Thoracic aorta (tissue), 2 donors: ENCODE measurements around the gene PUS7. TPM values are rescaled to one million over a fixed set of nuclear protein-coding genes. Genes with fewer than 3 reads are reported as not detected.

Source experiments
- ATAC-seq: fragments of 150-250 bp; one replicate; pipeline ENCODE4 v1.8.0; 2017; ENCODE audit warnings: low read depth; ENCODE audit not compliant: insufficient number of reproducible peaks, low FRiP score
- DNase-seq: peaks from one replicate; pipeline ENCODE4 v3.0.0-alpha.2; 2020; ENCODE audit warnings: low spot score
- H3K27ac ChIP-seq, 2 donors: fragments of 200-600 bp; sonication (generic); 1 replicate in 1 of 2; 2 replicates in 1 of 2; pipeline ENCODE4 v1.5.1; 2016; ENCODE audit warnings: mild to moderate bottlenecking in 2 of 2, moderate library complexity in 2 of 2
- H3K27me3 ChIP-seq: fragments of 200-600 bp; sonication (generic); replicated peaks from 2 replicates; pipeline ENCODE4 v1.6.0; 2016; ENCODE audit warnings: mild to moderate bottlenecking; ENCODE audit not compliant: insufficient read depth
- H3K36me3 ChIP-seq: fragments of 200-600 bp; sonication (generic); one replicate; pipeline ENCODE4 v1.5.1; 2016
- H3K4me1 ChIP-seq, 2 donors: fragments of 200-600 bp; sonication (generic); 1 replicate in 1 of 2; 2 replicates in 1 of 2; pipeline versions ENCODE4 v1.5.1 to v1.6.0; 2016; ENCODE audit warnings: low read depth in 2 of 2, mild to moderate bottlenecking in 1 of 2; ENCODE audit not compliant: control insufficient read depth in 1 of 2
- H3K4me3 ChIP-seq: fragments of 200-600 bp; sonication (generic); 2 replicates; pipeline ENCODE4 v1.5.1; 2016; ENCODE audit warnings: mild to moderate bottlenecking
- H3K9me3 ChIP-seq: fragments of 200-600 bp; sonication (generic); 2 replicates; pipeline ENCODE4 v1.5.1; 2016
- total RNA-seq, 2 donors: library from RNA; depleted of rRNA; stranded (reverse); fragments of >200 nt; gene quantifications; one replicate each; pipeline versions ENCODE4 v1.1.0 to v1.2.3, GENCODE V29; 2016
- TF ChIP-seq, protein P1 (sequence below): fragments of 200-600 bp; sonication (generic); IDR thresholded peaks from one replicate; pipeline ENCODE4 v1.5.1; 2019; ENCODE audit warnings: antibody characterized with exemption

Gene PUS7
- total RNA-seq, 2 donors from 2014 or later: 4.1 to 20.6 TPM

DNA sequence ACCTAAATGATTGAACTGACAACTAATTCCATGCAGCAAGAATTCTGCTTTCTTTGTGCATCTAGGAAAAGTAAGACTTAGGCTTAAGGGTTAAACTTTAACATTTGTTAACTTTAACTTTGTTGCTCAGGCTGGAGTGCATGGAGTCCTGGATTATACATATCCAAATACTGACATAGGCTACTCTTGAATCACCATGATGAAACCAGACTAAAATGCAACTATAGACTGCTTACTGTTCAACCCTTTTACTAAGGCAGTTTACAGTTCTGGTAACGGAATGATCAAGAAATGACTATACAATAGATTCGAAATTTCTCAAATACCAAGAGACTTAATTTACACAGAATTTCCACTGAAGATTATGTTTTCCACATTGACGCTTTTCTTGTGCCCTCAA lies 52.0 kb downstream of the PUS7 start:
- DNase-seq (no peak), ATAC-seq (no peak)
- no peaks in the 10 kb centered on the region for H3K9me3 ChIP-seq
- no peaks in the 10 kb centered on the region for H3K4me1 ChIP-seq
- no peaks in the 10 kb centered on the region for H3K27me3 ChIP-seq
- no peak overlapping the region for H3K4me3 ChIP-seq
- TF ChIP-seq, protein P1, sequence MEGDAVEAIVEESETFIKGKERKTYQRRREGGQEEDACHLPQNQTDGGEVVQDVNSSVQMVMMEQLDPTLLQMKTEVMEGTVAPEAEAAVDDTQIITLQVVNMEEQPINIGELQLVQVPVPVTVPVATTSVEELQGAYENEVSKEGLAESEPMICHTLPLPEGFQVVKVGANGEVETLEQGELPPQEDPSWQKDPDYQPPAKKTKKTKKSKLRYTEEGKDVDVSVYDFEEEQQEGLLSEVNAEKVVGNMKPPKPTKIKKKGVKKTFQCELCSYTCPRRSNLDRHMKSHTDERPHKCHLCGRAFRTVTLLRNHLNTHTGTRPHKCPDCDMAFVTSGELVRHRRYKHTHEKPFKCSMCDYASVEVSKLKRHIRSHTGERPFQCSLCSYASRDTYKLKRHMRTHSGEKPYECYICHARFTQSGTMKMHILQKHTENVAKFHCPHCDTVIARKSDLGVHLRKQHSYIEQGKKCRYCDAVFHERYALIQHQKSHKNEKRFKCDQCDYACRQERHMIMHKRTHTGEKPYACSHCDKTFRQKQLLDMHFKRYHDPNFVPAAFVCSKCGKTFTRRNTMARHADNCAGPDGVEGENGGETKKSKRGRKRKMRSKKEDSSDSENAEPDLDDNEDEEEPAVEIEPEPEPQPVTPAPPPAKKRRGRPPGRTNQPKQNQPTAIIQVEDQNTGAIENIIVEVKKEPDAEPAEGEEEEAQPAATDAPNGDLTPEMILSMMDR: no peak
- no peak overlapping the region for H3K27ac ChIP-seq
- H3K36me3 ChIP-seq: no peaks in the 10 kb centered on the region

DNA sequence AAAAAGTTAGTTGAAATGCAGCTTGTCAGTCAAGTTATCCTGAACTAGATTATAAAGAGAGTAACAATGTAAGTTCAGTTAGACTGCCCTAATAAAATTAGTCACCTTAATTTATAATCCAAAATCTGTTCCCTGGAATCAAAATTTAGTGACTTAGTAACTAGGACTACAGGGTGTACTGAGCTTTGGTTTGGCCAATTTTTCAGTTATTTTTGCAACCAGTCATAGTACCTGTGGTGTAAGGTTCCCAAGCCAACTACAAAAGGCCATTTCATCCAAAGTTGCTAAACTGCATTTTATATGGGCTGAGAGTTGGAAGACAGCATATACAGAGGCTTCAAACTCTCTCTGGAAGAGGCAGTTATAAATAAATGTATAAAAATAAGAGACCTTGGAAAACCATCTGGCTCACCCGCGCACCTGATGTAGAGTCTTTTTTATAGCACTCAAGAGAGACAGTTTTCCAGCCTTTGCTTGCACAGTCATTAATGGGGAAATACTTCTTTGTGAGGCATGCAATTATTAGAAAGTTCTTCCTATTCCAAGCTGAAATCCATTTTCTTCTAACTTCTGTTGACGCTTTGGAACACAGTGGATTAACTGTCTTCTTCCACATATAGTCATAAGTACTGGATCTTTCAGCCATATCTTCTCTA lies 59.2 kb downstream of the PUS7 start:
- Histone ChIP-seq H3K27me3 (no peaks in the 10 kb centered on the region), H3K4me3 (no peak overlapping the region), H3K27ac (no peak overlapping the region), H3K9me3 (no peaks in the 10 kb centered on the region), H3K36me3 (peaks cover 4% of the 10 kb centered on the region), H3K4me1 (no peaks in the 10 kb centered on the region)
- no peak for ATAC-seq
- TF ChIP-seq, protein P1: no peak
- no peak for DNase-seq

GRCh38 chr7:105461518-105461917 lies 60.6 kb downstream of the PUS7 start:
- no peaks in the 10 kb centered on the region for H3K4me1 ChIP-seq
- H3K36me3 ChIP-seq: peaks cover 4% of the 10 kb centered on the region
- DNase-seq (no peak), ATAC-seq (no peak)
- no peaks in the 10 kb centered on the region for H3K9me3 ChIP-seq
- TF ChIP-seq, protein P1: no peak
- H3K27me3 ChIP-seq: no peaks in the 10 kb centered on the region
- no peak overlapping the region for H3K4me3 ChIP-seq
- no peak overlapping the region for H3K27ac ChIP-seq

DNA sequence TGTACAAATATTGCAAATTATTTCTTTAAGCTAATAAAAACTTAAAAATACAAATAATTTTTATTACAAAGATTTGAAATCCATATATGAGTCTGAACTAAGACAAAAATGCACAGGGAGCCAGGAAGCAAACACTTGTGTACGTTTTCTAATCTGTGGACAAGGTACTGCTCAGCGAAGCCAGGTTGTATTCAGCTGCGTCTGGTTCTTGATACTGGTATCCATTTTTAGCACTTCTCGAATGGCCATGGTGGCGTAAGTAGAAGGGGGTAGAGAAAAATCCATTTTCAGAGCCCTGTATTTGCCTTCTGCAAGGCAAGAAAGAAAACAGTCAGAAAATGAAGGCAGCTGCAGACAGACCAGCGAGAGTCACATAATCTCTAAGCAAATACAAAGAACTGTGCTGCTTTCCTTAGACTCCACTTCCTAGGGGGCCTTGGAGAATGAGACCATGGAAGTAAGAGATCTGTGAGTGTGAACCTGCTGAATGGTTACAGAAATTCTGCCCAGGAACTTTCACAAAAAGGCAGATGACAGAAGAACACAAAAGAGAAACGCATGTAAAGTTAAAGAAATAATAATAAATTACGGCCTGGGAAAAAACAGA lies 64.3 kb downstream of the PUS7 start:
- Histone ChIP-seq H3K4me3 (no peak overlapping the region), H3K27ac (no peak overlapping the region), H3K27me3 (no peaks in the 10 kb centered on the region), H3K36me3 (peaks cover 4% of the 10 kb centered on the region), H3K9me3 (no peaks in the 10 kb centered on the region), H3K4me1 (no peaks in the 10 kb centered on the region)
- TF ChIP-seq, protein P1: no peak
- ATAC-seq (no peak), DNase-seq (no peak)

DNA sequence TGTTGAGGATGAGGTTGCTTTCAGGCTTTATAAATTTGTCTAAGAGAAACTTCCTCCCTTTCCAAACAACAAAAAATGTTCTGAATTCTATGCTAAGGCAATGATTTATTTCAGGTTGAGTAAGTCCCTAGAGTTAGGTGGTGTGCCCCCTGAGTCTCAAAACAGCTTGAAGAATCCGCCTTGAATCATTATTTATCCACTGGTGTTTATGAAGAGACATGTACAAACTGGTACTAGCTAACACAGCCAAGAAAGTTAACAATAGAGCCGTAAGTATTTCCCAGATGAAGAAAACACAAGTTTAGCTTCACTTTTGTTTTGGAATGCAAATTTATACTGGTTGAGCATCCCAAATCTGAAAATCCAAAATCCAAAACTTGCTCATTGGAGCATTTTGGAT lies 67.2 kb downstream of the PUS7 start:
- TF ChIP-seq, protein P1: no peak
- ATAC-seq (no peak), DNase-seq (no peak)
- no peak overlapping the region for H3K4me3 ChIP-seq
- H3K36me3 ChIP-seq: no peaks in the 10 kb centered on the region
- no peaks in the 10 kb centered on the region for H3K27me3 ChIP-seq
- no peaks in the 10 kb centered on the region for H3K4me1 ChIP-seq
- H3K9me3 ChIP-seq: no peaks in the 10 kb centered on the region
- H3K27ac ChIP-seq: no peak overlapping the region
